IPS DF 4.7 (cell line): ENCODE results near the gene STKLD1.

Experiments
- DNase-seq: peaks from one replicate; pipeline ENCODE4 v3.0.0-alpha.2; 2013; ENCODE audit warnings: low spot score; ENCODE audit errors: extremely low read depth

Gene STKLD1

GRCh38 chr9:133344979-133345378 is 31.2 kb upstream of the STKLD1 start:
- no peak for DNase-seq

DNA sequence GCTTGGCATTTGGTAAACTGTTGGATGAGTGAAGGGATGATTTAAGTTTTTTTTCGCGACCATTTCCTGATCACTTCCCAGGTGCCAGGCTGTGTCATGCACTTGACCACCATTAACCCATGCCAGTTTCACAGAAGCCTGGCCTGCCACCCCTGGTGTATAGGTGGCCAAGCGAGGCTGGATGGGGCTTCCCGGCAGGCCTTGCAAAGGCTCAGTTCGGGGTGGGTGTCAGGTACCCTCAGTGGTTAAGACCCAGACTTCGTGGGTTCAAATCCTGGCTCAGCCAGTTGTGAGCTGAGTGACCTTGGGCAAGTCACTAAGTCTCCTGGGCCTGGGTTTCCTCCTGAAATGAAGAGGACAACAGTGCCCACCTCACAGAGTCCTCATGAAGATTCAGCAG is 30.6 kb upstream of the STKLD1 start:
- DNase-seq: no peak

DNA sequence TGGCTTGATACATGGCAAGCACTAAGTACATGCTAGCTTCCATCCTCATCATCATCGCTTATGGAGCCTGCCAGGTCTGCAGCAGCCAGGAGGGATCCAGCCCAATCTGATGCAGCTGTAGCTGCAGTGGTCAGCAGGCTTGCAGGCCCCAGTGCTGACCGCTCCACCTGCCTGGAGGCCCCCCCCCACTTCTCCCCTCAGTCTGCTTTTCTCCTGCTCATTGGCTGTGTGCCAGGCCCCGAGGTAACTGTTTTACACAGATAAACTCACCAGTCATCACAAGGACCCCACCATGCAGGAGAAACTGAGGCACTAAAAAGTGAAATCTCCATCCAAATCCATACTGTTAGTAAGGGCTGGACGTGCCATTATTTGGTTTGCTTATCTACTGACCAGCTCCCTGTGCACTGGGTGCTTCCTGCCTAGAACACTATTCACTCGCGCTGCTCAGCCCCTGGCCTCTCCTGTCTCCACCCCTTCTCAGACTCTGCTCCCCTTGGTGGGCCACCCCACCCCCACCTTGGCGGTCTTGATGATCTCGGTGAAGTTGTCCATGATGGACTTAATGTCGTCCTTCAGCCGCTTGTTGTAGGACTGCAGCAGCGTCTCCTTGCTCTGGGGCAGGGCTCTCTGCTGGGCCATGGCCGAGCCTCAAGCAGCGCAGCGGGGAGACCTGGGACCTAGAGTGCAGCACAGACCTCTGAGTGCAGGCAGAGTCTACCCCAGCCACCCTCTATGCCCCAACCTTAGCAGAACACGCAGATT is 30.0 kb upstream of the STKLD1 start:
- no peak for DNase-seq

GRCh38 chr9:133347515-133347984 is 28.6 kb upstream of the STKLD1 start:
- DNase-seq: no peak

DNA sequence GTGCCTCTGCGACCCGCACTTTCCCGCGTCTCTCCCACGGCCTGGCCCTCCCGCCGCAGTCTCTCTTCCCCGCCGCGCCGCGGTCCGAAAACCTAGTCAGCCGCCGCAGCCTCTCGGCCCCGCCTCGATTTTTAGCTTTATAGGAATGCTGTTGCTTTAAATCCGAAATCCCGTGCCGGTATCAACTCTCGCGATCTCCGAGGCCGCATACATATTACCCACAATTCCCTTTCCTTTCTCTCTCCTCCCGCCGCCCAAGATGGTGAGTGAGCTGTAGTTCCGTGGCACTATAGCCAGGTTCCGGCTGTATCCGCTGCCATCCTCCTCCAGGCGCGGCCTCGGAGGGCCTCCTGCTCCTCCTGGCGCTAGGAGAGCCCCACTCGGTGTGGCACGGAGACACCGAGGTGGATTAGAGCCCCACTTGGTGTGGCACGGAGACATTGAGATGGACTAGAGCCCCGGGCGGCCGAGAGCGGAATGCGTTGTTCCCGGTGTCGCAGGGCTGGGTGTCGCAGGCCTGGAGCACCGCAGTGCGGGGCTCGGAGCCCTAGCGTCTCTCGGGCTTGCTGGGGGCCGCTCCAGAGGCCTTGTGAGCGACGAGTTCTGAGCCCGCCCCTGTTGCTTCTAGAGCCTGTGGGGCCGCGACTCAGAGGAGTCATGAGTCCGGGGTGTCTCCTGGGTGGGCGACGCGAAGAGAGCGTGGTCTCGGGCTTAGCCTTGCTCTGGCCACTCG is 28.0 kb upstream of the STKLD1 start, which contains the start of the genes MED22 and RPL7A:
MED22 (minus strand) TSS at position 147 of the 733 bp plus-strand sequence. CDS start 1,469 bp downstream, outside the sequence.
RPL7A (plus strand) TSS at position 234 of the 733 bp plus-strand sequence; CDS start at position 260, 26 bp downstream.
- DNase-seq: no peak

GRCh38 chr9:133348718-133349573 is 27.2 kb upstream of the STKLD1 start:
- DNase-seq: no peak

- DNase-seq: no peak
Measured at GRCh38 chr9:133349965-133350616, 26.1 kb upstream of the STKLD1 start.

GRCh38 chr9:133351526-133351907 is 24.6 kb upstream of the STKLD1 start:
- DNase-seq: no peak

DNA sequence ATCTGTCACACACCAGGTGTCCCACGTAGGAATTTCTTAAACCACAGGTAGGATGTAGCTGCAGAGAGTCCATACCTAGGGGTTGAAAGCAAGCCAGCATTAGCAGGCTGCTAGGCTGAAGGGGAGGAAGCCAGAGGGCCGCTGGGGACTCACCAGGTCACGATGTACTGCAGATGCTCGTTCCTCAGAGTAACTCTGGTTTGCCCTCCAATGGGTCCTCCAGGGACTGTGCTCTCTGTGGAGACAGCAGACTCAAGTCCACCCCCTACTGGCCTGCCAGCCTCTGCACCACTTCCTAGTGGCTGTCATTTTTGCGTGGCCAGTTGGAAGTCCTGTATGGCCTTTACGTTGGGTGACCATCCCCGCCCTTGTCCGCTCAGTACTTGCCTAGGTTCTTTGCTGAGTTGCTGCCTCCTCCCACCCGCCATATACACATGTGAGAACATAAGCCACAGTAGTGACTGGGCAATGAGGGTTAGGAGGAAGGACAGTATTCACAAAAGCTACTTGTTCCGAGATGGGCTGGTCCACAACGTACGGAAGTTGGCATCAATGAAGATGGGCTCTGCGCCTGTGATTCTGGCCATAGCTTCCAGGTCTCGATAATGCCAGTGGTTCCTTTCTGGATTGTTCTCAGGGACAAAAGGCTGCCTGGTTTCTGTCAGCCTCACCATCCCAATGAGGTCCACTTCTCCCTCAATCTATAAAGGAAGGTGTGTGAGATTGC is 24.1 kb upstream of the STKLD1 start:
- DNase-seq: no peak

GRCh38 chr9:133352635-133353340 is 23.4 kb upstream of the STKLD1 start:
- no peak for DNase-seq

GRCh38 chr9:133353548-133353947 is 22.6 kb upstream of the STKLD1 start:
- no peak for DNase-seq

DNA sequence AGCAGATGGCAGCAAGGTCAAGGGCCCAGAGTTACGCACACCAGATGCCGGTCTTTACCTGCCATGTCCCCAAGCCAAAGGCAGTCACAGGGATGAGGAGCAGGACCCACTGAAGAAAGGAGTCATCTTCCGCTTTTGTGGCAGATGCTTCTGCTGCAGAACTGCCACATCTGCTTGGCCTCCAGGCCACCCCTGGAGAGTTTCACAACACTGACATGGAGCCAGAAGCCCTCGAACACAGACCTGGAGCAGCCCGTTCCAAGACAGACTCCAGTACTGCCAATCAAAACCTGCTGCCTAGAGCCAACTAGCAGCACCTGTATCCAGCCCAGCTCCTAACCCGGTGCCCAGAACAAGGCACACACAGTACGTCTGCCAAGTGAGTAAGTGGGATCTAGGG is 21.4 kb upstream of the STKLD1 start:
- no peak for DNase-seq

DNA sequence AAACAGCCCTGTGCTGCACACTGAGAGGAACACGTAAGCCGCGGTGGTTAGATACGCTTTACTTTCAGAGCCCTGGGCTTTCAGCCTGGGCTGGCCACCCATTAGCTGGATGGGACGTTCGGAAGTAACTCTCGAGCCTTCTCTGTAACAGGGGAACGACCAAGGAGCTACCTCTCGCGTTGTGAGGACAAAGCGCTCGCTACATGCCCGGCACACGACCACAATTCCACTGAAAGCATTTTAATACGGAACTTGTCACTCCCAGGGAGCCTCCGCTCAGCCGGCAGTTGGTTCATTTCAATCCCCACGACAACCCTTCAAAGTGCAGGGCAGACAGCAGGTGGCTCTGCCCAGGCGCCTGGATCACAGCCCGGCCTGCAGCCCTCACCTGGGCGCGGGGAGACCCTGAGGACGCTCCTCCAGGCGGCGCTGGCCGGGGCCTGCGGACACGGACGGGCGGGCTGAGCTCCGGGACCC is 20.2 kb upstream of the STKLD1 start:
- DNase-seq: no peak

- no peak for DNase-seq
Measured at GRCh38 chr9:133356391-133357091, 19.6 kb upstream of the STKLD1 start, which contains the start of the genes SURF1 and SURF2. Gene SURF1 (minus strand): TSS chr9:133356487. CDS start chr9:133356453, 34 bp downstream. Gene SURF2 (plus strand): TSS chr9:133356550. CDS start chr9:133356593, 43 bp downstream.

DNA sequence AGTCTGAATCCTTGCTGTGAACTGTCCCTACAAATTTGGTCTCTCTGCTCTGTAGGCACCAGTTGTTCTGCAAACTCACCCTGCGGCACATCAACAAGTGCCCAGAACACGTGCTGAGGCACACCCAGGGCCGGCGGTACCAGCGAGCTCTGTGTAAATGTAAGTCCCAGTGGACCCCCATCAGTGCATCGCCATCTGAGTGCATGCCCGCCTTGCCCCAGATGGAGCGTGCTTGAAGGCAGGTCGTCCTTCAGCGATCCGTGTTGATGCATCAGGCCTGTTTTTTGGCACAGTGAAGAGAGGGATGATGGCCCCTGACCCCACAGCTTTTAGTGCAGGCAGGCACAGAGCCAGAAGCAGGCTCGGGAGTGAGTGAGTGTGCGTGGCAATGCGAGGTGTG is 18.5 kb upstream of the STKLD1 start:
- no peak for DNase-seq

- no peak for DNase-seq
Measured at GRCh38 chr9:133359399-133360175, 16.6 kb upstream of the STKLD1 start.

GRCh38 chr9:133360400-133361393 is 15.5 kb upstream of the STKLD1 start:
- DNase-seq: no peak
